Gastroesophageal sphincter (tissue), 3 donors: ENCODE data around the gene RAB22A.

Experiments
- CTCF ChIP-seq, 4 experiments: fragments of 200-600 bp in 2 of 4; fragments of 450-650 bp in 2 of 4; sonication (generic) in 1 of 4; IDR thresholded peaks; one replicate each; pipeline ENCODE4 v1.5.1; 2017 to 2019; ENCODE audit warnings: antibody characterized with exemption in 4 of 4, mild to moderate bottlenecking in 2 of 4, moderate library complexity in 2 of 4
- POLR2AphosphoS5 ChIP-seq: sonication (generic); formaldehyde crosslinking; IDR thresholded peaks from one replicate; pipeline ENCODE4 v1.6.1; 2017; ENCODE audit warnings: antibody characterized with exemption

GRCh38 chr20:58274384-58274783 lies 35.1 kb upstream of the RAB22A start:
- TF ChIP-seq CTCF (IDR thresholded peaks at IDR 0.05) (no peak), POLR2AphosphoS5 (no peak)
